ACC112 (cell line): ENCODE data around the gene ADCY7.

Experiments
- H2AFZ ChIP-seq: fragments of 200-600 bp; sonication (generic); one replicate; pipeline ENCODE4 v1.6.0; 2017; ENCODE audit warnings: antibody characterized with exemption, low read length; ENCODE audit not compliant: unreplicated experiment
- H3K27ac ChIP-seq: fragments of 200-600 bp; sonication (generic); 2 replicates; pipeline ENCODE4 v1.5.1; 2014; ENCODE audit warnings: low read depth, mild to moderate bottlenecking, antibody characterized with exemption, low read length, moderate library complexity
- H3K27me3 ChIP-seq: fragments of 200-600 bp; sonication (generic); 2 replicates; pipeline ENCODE4 v1.6.1; 2014; ENCODE audit warnings: mild to moderate bottlenecking, antibody characterized with exemption, low read length, moderate library complexity, mixed read lengths; ENCODE audit not compliant: insufficient read depth
- H3K36me3 ChIP-seq: fragments of 200-600 bp; sonication (generic); 2 replicates; pipeline ENCODE4 v1.6.1; 2016; ENCODE audit warnings: mild to moderate bottlenecking, antibody characterized with exemption, low read length, moderate library complexity, mixed read lengths; ENCODE audit not compliant: insufficient read depth
- H3K4me1 ChIP-seq: fragments of 200-600 bp; sonication (generic); one replicate; pipeline ENCODE4 v1.6.1; 2016; ENCODE audit warnings: low read length, mixed read lengths; ENCODE audit not compliant: insufficient read depth, unreplicated experiment, control insufficient read depth
- H3K4me3 ChIP-seq: fragments of 200-600 bp; sonication (generic); 2 replicates; pipeline ENCODE4 v1.5.1; 2014; ENCODE audit warnings: mild to moderate bottlenecking, low read depth, low read length
- H3K79me2 ChIP-seq: fragments of 200-600 bp; sonication (generic); one replicate; pipeline ENCODE4 v1.6.0; 2016; ENCODE audit warnings: low read length; ENCODE audit not compliant: control insufficient read depth, unreplicated experiment, insufficient read depth

Gene ADCY7

DNA sequence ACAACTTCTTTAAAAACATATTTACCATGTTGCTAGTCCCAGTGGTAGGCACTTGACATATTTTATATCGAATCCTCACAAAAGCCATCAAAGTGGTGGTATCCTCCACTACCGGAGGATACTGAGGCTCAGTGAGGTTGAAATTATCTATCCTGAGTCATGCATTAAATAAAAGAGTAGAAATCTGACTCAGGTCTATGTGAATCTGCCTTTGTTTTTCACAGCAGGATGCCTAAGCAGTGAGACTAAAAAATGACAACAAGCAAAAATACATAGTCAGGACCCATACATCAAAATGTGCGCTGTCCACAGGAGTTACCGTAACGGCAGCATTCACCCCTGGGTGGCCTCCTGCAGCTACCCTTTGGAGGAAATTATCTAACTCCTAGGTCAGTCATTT, 84.8 kb downstream of the ADCY7 start:
- H3K79me2 ChIP-seq, result no peaks in the 10 kb centered on the region
- H3K27ac ChIP-seq, result no peak overlapping the region
- H3K4me1 ChIP-seq, result no peaks in the 10 kb centered on the region
- no peak overlapping the region for H3K4me3 ChIP-seq
- H3K36me3 ChIP-seq, result peaks cover 32% of the 10 kb centered on the region
- no peaks in the 10 kb centered on the region for H3K27me3 ChIP-seq
- no peak overlapping the region for H2AFZ ChIP-seq

DNA sequence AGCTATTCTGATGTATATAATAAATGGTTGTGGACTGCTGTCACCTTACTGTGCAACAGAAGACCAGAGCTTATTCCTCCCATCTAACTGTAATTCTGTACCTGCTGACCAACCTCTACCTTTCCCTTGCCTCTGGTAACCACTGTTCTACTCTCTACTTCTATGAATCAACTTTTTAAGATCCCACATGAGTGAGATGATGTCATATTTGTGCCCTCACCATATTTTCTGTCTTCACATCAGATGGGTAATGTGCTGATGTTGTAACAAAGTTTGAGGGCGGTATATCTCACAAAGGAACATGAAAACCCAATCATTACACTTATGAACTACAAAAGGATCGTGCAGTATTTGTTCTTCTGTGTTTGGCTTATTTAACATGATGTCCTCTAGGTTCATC, 85.6 kb downstream of the ADCY7 start:
- H3K27me3 ChIP-seq, result no peaks in the 10 kb centered on the region
- H3K4me3 ChIP-seq, result no peak overlapping the region
- H2AFZ ChIP-seq, result no peak overlapping the region
- H3K27ac ChIP-seq, result no peak overlapping the region
- no peaks in the 10 kb centered on the region for H3K4me1 ChIP-seq
- H3K36me3 ChIP-seq, result peaks cover 32% of the 10 kb centered on the region
- peaks cover 2% of the 10 kb centered on the region for H3K79me2 ChIP-seq

DNA sequence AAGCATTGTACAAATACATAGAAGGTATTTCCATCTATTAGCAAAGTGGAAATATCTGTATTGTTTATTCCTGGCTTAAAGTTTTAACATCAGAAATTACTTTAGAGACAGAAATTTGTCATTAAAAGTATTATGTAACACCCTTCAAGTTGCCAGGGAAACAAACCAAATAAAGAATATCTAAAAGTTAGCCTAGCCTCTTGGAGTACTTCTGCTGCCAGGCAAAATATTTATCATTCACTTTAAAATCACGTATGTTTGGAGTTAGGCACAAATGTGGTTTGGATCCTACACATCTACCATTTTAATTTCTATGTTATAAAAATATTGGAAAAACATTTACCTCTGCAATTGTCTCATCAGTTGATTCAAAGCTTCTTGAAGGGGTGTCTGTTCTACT, 87.7 kb downstream of the ADCY7 start:
- H3K79me2 ChIP-seq, result peaks cover 14% of the 10 kb centered on the region
- no peaks in the 10 kb centered on the region for H3K4me1 ChIP-seq
- H3K27ac ChIP-seq, result no peak overlapping the region
- peaks cover 32% of the 10 kb centered on the region for H3K36me3 ChIP-seq
- H3K27me3 ChIP-seq, result no peaks in the 10 kb centered on the region
- no peak overlapping the region for H3K4me3 ChIP-seq
- H2AFZ ChIP-seq, result no peak overlapping the region

DNA sequence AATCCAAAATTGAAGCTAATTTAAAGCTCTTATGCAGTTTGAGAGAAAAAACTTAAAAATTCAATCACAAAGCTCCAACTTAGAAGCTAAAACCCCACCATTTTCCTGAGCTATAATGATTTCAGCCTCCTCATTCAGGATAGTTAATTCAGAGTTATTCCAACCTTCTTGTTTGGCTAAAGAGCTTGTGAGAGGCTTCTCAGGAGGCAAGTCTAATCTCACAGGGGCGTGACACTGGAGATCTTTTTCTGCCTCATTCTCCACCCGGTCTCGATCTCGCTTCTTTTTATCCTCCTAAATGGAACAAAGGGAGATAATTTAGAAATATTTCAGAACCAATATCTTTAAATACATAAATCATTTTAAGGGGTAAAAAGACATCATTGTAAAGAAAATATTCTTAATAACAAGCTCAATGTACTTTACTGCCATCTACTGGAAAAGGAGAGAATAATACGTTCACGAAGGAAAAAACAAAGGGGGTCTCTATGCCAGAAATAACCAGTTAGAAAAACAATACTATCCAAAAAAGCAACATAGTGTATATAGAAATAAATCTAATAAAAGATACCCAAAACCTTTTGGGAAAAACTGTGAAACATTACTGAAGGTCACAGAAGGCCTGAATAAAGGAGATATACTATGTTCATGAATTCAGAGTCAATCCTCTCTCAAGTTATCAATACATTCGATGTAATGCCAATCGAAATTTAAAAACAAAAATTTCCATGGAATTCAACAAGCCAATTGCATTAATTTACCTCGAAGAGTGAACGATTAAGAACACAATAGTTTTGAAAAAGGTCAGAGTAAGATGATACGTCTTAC, 88.5 kb downstream of the ADCY7 start:
- H3K27ac ChIP-seq, result no peak overlapping the region
- H3K4me1 ChIP-seq, result no peaks in the 10 kb centered on the region
- no peak overlapping the region for H3K4me3 ChIP-seq
- peaks cover 19% of the 10 kb centered on the region for H3K79me2 ChIP-seq
- peaks cover 26% of the 10 kb centered on the region for H3K36me3 ChIP-seq
- no peak overlapping the region for H2AFZ ChIP-seq
- no peaks in the 10 kb centered on the region for H3K27me3 ChIP-seq

DNA sequence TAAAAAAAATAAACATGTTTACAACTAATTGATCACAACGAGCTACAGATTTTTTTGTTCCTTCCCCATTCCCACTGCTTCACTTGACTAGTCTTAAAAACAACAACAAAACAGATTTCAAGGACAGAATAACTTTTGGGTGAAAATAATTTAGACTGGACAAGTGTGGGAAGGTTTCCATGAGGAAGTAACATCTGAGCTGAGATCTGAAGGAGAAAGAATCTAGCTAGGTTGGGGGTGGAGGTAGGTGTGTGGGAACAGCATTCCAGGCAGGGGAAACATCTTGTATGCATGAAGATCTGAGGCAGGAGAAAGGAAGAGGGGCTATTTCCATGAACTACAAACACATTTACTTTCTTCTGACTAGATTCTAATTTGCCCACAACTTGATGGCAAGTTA, 93.3 kb downstream of the ADCY7 start:
- 0 out of 2 replicates have a peak, but pooled peaks cover 11% of the 10 kb centered on the region for H3K36me3 ChIP-seq
- H3K27ac ChIP-seq, result no peak overlapping the region
- H3K4me1 ChIP-seq, result no peaks in the 10 kb centered on the region
- no peak overlapping the region for H3K4me3 ChIP-seq
- H3K79me2 ChIP-seq, result peaks cover 23% of the 10 kb centered on the region
- H3K27me3 ChIP-seq, result no peaks in the 10 kb centered on the region
- H2AFZ ChIP-seq, result no peak overlapping the region

DNA sequence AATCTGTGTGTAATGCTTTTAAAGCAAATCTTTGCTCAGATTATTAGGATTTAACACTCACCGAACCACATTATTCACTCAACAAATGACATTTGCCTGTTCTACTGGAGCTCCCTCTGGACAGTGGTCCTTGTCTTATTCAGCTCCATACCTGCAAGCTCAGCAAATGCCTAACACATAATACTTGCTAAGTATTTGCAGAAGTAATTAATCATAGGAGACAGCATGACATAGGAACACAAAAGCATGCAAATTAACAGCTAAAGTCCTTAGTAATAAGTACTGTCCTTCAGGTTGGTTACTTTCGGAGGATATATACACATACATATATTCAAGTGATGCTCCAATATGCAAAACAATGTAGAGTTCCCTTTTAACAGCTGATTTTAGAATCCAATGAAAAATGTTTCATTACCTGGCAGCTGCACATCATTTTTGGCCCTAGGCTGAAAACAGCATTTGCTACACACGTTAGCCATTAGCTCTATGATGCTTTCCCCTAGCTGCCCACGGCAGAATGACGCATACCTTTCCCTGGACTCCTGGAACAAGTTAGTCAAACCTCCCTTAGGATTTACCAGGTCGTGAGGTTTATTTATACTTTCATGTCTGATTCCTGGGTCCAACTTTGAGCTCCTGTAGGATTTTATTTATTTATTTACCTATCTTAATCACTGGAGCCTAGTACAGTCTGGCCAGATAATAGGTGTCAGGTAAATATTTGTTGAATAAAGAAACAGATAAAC, 93.9 kb downstream of the ADCY7 start:
- H3K79me2 ChIP-seq, result peaks cover 28% of the 10 kb centered on the region
- H3K36me3 ChIP-seq, result 0 out of 2 replicates have a peak, but pooled peaks cover 9% of the 10 kb centered on the region
- H3K27ac ChIP-seq, result no peak overlapping the region

DNA sequence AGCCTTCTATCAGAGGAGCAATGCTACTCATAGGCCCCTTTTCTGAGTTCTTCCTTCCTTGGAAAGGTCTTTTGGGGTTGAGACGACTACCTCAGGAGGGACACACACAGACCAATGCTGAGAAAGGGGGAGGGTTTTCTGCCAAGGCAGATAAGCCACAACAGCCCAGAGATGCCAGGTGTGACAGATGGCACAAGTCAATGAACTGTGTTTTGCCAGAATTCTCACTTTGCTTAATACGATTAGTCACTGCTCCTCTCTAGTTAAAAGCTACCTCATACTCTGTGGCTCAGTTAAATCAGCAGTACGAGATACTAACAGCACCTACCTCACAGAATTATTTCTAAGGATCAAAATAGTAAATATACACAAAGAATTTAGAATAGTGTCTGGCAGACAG, 94.4 kb downstream of the ADCY7 start:
- H3K27me3 ChIP-seq, result no peaks in the 10 kb centered on the region
- H3K79me2 ChIP-seq, result peaks cover 32% of the 10 kb centered on the region
- 0 out of 2 replicates have a peak, but pooled peaks cover 7% of the 10 kb centered on the region for H3K36me3 ChIP-seq
- no peak overlapping the region for H3K4me3 ChIP-seq
- H3K4me1 ChIP-seq, result no peaks in the 10 kb centered on the region
- H3K27ac ChIP-seq, result no peak overlapping the region
- H2AFZ ChIP-seq, result no peak overlapping the region

More for the DNA sequence above, 93.9 kb downstream of the ADCY7 start:
- no peaks in the 10 kb centered on the region for H3K4me1 ChIP-seq
- H3K27me3 ChIP-seq, result no peaks in the 10 kb centered on the region
- H2AFZ ChIP-seq, result no peak overlapping the region
- H3K4me3 ChIP-seq, result no peak overlapping the region

DNA sequence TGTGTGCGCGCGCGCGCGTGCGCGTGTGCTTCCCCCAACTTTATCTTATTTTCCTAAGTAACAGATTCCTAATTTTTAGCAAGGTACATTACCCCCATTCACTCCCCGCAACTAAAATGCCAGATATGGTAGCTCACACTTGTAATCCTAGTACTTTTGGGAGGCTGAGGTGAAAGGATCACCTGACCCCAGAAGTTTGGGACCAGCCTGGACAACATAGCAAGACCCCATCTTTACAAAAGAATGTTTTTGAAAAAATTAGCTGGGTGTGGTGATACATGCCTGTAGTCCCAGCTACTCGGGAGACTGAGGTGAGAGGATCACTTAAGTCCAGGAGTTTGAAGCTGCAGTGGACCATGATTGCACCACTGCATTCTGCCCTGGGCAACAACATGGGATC, 97.3 kb downstream of the ADCY7 start:
- peaks cover 10% of the 10 kb centered on the region for H3K4me1 ChIP-seq
- H3K27me3 ChIP-seq, result no peaks in the 10 kb centered on the region
- peaks cover 42% of the 10 kb centered on the region for H3K79me2 ChIP-seq
- H3K36me3 ChIP-seq, result 0 out of 2 replicates have a peak, but pooled peaks cover 11% of the 10 kb centered on the region
- H3K4me3 ChIP-seq, result no peak overlapping the region
- no peak overlapping the region for H3K27ac ChIP-seq
- H2AFZ ChIP-seq, result no peak overlapping the region

DNA sequence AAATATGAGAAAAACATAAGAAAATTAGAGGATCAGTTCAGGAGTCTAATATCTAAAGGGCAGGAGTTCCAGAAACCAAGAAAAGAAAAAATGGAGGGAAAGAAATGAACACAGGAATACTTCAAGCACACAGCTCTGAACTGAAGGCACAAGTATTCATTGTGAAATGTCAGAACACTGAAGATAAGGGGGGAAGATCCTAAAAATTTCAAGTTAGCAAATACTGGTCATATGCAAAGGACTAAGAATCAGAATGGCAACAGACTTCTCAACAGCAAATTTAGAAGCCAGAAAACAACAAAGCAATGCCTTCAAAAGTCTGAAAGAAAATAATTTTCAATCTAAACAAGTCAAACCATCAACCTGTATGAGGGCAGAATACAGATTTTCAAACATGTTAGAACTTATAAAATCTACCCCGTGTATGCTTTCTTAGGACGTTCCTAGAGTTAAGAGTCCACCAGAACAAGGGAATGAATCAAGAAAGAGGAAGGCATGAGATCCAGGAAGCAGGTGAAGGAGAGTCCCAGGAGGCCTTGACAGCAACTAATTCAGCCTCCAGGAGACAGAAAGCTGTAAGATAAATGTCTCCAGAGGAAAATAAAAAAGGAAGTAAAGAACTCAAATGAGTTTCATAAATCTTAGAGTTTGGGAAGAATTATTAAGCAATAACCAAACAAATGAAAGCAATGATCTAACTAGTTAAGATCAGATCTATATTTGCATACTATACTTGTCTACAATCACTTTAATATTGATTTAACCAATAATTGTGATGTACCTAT, 99.6 kb downstream of the ADCY7 start:
- Histone ChIP-seq H3K4me1 (peaks cover 10% of the 10 kb centered on the region), H3K27ac (no peak overlapping the region), H2AFZ (no peak overlapping the region), H3K36me3 (0 out of 2 replicates have a peak, but pooled peaks cover 11% of the 10 kb centered on the region), H3K27me3 (no peaks in the 10 kb centered on the region), H3K4me3 (no peak overlapping the region), H3K79me2 (peaks cover 32% of the 10 kb centered on the region)
